IPS DF 19.7 (cell line): ENCODE measurements around the gene PLXNA2.

Source experiments
- DNase-seq: peaks from one replicate; pipeline ENCODE4 v3.0.0-alpha.2; 2013; ENCODE audit warnings: low read depth, low spot score

Gene PLXNA2

GRCh38 chr1:208117409-208117808 lies 126.8 kb downstream of the PLXNA2 start:
- DNase-seq: no peak

- no peak for DNase-seq
Observed at GRCh38 chr1:208115924-208116640, 128.1 kb downstream of the PLXNA2 start.

- no peak for DNase-seq
Observed at GRCh38 chr1:208113011-208113410, 131.2 kb downstream of the PLXNA2 start.

GRCh38 chr1:208112401-208112800 lies 131.8 kb downstream of the PLXNA2 start:
- DNase-seq: no peak

GRCh38 chr1:208111646-208112190 lies 132.5 kb downstream of the PLXNA2 start:
- DNase-seq: no peak

- DNase-seq: no peak
Observed at GRCh38 chr1:208110296-208110695, 133.9 kb downstream of the PLXNA2 start.

- no peak for DNase-seq
Observed at GRCh38 chr1:208108646-208109330, 135.4 kb downstream of the PLXNA2 start.

GRCh38 chr1:208108213-208108608 lies 136.0 kb downstream of the PLXNA2 start:
- DNase-seq: no peak

- DNase-seq: no peak
Observed at GRCh38 chr1:208107425-208108212, 136.6 kb downstream of the PLXNA2 start.

- DNase-seq: no peak
Observed at GRCh38 chr1:208106218-208106617, 138.0 kb downstream of the PLXNA2 start.

- DNase-seq: no peak
Observed at GRCh38 chr1:208105756-208106155, 138.4 kb downstream of the PLXNA2 start.

GRCh38 chr1:208103597-208104513 lies 140.3 kb downstream of the PLXNA2 start:
- DNase-seq: no peak

GRCh38 chr1:208101661-208102431 lies 142.3 kb downstream of the PLXNA2 start:
- DNase-seq: no peak

GRCh38 chr1:208100906-208101305 lies 143.3 kb downstream of the PLXNA2 start:
- DNase-seq: no peak

GRCh38 chr1:208100106-208100505 lies 144.1 kb downstream of the PLXNA2 start:
- no peak for DNase-seq

- no peak for DNase-seq
Observed at GRCh38 chr1:208098773-208099172, 145.4 kb downstream of the PLXNA2 start.

- DNase-seq: peak; percentile 45
Observed at GRCh38 chr1:208093754-208094719, 150.1 kb downstream of the PLXNA2 start.

- DNase-seq: no peak
Observed at GRCh38 chr1:208093046-208093445, 151.1 kb downstream of the PLXNA2 start.
